ENCODE data around the gene HEMK1. TPM values are rescaled to one million over a fixed set of nuclear protein-coding genes. Genes with fewer than 3 reads are reported as not detected.
A peak's percentile ranks its signal among the peaks of the same experiment; 100 is the strongest.

The HEMK1 gene
- total RNA-seq, 3 donors from 2014 or later (not counting 1 experiment from before 2014, with no cell fraction given), result 20.5 to 29.3 (median 28.2) TPM

DNA sequence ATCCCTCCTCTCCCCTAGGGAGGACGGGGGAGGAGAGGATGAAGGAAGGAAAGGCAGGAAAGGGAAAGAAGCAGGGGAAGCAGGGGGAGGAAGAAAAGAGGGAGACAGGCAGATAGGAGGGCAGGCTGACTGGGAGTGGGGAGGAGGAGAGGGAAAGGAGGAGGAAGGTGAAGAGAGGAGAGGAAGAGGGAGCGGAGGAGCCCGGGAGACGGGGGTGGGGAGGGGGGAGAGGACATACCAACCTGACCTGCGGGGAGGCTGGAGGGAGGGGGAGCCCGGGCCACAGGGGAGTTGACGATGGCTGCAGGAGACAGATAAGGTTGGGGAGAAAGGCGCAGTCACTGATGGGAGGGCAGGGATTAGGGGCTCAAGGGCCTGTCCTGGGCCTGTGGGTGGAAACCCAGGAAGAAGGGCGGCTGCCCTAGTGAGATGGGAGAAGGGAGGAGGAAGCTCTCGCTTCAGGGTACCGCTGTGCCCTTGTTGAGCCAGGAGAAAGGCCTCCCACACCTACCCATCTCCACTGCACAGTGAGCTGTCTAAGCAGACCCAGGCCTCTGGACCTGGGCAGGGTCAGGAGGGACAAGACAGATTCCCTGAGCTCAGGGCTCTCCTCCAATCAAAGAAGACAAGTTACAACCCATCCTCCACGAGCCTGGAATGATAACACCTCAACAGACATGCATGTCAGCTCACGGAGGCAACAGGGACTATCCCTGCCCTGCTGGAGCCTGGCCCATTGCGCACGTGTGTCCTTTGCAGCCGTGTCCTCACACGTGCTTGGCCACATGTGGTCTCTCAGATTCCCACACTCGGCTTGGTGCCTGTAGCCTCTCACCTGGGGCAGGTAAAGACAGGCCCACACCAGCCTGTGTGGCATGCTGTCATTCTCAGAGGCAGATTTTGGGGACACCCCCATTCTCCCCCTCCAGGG, 29.7 kb upstream of the HEMK1 start:
- no peaks in the 10 kb centered on the region for H3K36me3 ChIP-seq (ENCODE audit: control insufficient read depth, insufficient read depth, low read length)
- DNase-seq (no peak), ATAC-seq (no peak)
- H3K4me1 ChIP-seq (ENCODE audit: control insufficient read depth, insufficient read depth, low read length), result peaks cover 10% of the 10 kb centered on the region
- no peaks in the 10 kb centered on the region for H3K9me3 ChIP-seq (ENCODE audit: control insufficient read depth, insufficient read depth, low read length)
- no peak overlapping the region for H3K27ac ChIP-seq (ENCODE audit: low read length)
- Mint-ChIP-seq H3K27ac (no peak overlapping the region), H3K9me3 (no peaks in the 10 kb centered on the region), H3K4me1 (peaks cover 13 to 32% of the 10 kb centered on the region in 2 donors), H3K27me3 (ENCODE audit: low read depth in 2 of 2) (peaks cover 12 to 16% of the 10 kb centered on the region in 2 donors), H3K36me3 (no peaks in the 10 kb centered on the region), H3K4me3 (no peak overlapping the region)
- WGBS (ENCODE audit: insufficient coverage), result 53% methylated on average over 17 of the region's 18 CpGs
- H3K4me3 ChIP-seq (ENCODE audit: low read length), result no peak overlapping the region
- no peaks in the 10 kb centered on the region for H3K27me3 ChIP-seq (ENCODE audit: control insufficient read depth, insufficient read depth, low read length)
- TF ChIP-seq, protein P1, sequence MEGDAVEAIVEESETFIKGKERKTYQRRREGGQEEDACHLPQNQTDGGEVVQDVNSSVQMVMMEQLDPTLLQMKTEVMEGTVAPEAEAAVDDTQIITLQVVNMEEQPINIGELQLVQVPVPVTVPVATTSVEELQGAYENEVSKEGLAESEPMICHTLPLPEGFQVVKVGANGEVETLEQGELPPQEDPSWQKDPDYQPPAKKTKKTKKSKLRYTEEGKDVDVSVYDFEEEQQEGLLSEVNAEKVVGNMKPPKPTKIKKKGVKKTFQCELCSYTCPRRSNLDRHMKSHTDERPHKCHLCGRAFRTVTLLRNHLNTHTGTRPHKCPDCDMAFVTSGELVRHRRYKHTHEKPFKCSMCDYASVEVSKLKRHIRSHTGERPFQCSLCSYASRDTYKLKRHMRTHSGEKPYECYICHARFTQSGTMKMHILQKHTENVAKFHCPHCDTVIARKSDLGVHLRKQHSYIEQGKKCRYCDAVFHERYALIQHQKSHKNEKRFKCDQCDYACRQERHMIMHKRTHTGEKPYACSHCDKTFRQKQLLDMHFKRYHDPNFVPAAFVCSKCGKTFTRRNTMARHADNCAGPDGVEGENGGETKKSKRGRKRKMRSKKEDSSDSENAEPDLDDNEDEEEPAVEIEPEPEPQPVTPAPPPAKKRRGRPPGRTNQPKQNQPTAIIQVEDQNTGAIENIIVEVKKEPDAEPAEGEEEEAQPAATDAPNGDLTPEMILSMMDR (IDR thresholded peaks at IDR 0.05), result no peak
- intact Hi-C loops (cut with micrococcal nuclease), result no loop called here

DNA sequence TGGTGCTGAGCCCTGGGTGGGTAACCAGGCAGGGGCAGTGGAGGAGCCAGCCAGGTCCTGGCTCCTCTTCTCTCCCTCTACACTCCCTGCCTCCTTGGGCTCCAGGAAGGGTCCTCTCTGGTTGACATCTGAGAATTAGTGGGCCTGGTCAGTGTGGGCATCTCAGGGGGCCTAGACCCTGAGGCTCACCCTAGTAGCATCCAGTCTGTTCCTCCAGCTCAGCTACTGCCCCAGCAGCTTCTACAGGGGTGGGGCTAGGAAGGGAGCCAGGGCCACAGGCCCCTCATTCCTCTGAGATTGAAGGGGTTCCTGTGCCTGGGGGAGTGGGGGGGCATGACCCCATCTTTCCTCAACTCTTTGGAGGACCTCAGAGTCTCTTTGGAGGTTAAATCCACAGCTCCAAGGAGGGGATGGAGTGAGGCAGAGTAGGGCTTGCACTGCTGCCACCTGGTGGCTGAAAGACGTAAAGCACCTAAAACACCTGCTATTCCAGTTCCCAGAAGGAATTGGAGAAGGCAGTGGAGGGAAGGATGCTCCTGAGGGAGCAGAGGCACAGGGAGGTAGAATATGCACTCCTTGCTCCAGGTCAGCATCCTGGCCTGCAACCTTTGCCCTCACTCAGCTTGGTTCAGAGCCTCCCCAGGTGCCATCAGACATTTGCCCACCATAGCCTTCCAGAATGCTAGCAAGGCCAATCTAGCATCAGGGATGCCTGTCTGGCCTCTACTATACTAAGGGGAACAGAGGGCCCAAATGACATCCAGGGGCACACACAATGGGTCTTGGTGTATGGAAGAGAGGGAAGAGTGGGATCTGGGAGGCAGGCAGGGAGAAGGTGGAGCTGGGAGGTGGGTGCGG, 26.9 kb upstream of the HEMK1 start:
- Mint-ChIP-seq H3K9me3 (no peaks in the 10 kb centered on the region), H3K27me3 (ENCODE audit: low read depth in 2 of 2) (peaks cover 3 to 11% of the 10 kb centered on the region in 2 donors), H3K36me3 (no peaks in the 10 kb centered on the region), H3K4me1 (peaks cover 15 to 41% of the 10 kb centered on the region in 2 donors), H3K4me3 (no peak overlapping the region), H3K27ac (no peak overlapping the region)
- peak; percentile 51 to 86 (median 77) for ATAC-seq
- peak; percentile 63 to 81 for DNase-seq
- 50% methylated on average over 2 of the region's 2 CpGs for WGBS (ENCODE audit: insufficient coverage)
- no peaks in the 10 kb centered on the region for H3K36me3 ChIP-seq (ENCODE audit: control insufficient read depth, insufficient read depth, low read length)
- no peaks in the 10 kb centered on the region for H3K27me3 ChIP-seq (ENCODE audit: control insufficient read depth, insufficient read depth, low read length)
- H3K9me3 ChIP-seq (ENCODE audit: control insufficient read depth, insufficient read depth, low read length), result no peaks in the 10 kb centered on the region
- TF ChIP-seq, protein P1 (IDR thresholded peaks at IDR 0.05), result peak; percentile 91
- H3K4me1 ChIP-seq (ENCODE audit: control insufficient read depth, insufficient read depth, low read length), result peaks cover 24% of the 10 kb centered on the region
- no peak overlapping the region for H3K27ac ChIP-seq (ENCODE audit: low read length)
- H3K4me3 ChIP-seq (ENCODE audit: low read length), result no peak overlapping the region
- intact Hi-C loops (cut with micrococcal nuclease), result loop anchor here (1.0 kb wide), 2 partner anchors 106 to 195 kb away; no protein-coding TSS in a partner anchor

DNA sequence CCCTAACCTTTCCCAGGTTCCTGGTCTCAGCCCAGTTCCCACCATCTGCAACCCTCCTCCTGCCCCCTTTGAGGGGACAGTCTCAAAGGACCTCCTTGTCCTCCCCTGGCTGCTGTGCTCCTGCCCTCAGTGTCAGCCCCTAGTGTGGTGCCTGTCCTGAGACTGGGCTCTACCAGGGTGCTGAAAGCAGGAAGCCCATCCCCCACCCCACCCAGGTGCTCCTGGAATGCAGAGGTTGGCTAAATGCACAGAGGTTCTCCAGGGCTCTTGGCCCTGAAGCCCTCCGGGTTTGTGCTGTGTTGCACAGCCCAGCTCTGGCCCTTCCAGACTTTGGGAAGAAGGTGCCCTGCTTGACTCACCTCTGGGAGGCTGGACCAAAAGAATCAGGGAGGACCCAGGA, 23.5 kb upstream of the HEMK1 start:
- H3K36me3 Mint-ChIP-seq, result no peaks in the 10 kb centered on the region
- peaks cover 15 to 45% of the 10 kb centered on the region in 2 donors for H3K4me1 Mint-ChIP-seq
- peak overlapping the region in 1 of 2 donors; percentile 73 for H3K27ac Mint-ChIP-seq
- intact Hi-C loops (cut with micrococcal nuclease), result no loop called here
- H3K9me3 Mint-ChIP-seq, result no peaks in the 10 kb centered on the region
- TF ChIP-seq, protein P1 (IDR thresholded peaks at IDR 0.05), result no peak
- Histone ChIP-seq H3K27ac (ENCODE audit: low read length) (no peak overlapping the region), H3K27me3 (ENCODE audit: control insufficient read depth, insufficient read depth, low read length) (no peaks in the 10 kb centered on the region), H3K4me3 (ENCODE audit: low read length) (no peak overlapping the region), H3K4me1 (ENCODE audit: control insufficient read depth, insufficient read depth, low read length) (peaks cover 30% of the 10 kb centered on the region), H3K9me3 (ENCODE audit: control insufficient read depth, insufficient read depth, low read length) (no peaks in the 10 kb centered on the region), H3K36me3 (ENCODE audit: control insufficient read depth, insufficient read depth, low read length) (no peaks in the 10 kb centered on the region)
- peaks cover 0 to 3% of the 10 kb centered on the region in 2 donors for H3K27me3 Mint-ChIP-seq (ENCODE audit: low read depth in 2 of 2)
- DNase-seq (no peak), ATAC-seq (no peak)
- 87% methylated on average over 1 of the region's 1 CpG for WGBS (ENCODE audit: insufficient coverage)
- no peak overlapping the region for H3K4me3 Mint-ChIP-seq

Measured in natural killer cell (primary cell).